Vagina (tissue), 2 donors: ENCODE measurements around the gene ARHGEF11.

Source experiments
- POLR2A ChIP-seq, 2 donors: fragments of 450-650 bp; IDR thresholded peaks; one replicate each; pipeline ENCODE4 v1.6.1; 2017; ENCODE audit warnings: antibody characterized with exemption in 2 of 2, mild to moderate bottlenecking in 2 of 2, moderate library complexity in 2 of 2
- TF ChIP-seq, protein P1 (sequence below), 3 experiments: fragments of 450-650 bp in 2 of 3; fragments of 200-600 bp in 1 of 3; sonication (generic) in 1 of 3; IDR thresholded peaks; one replicate each; pipeline ENCODE4 v1.5.1; 2017 to 2019; ENCODE audit warnings: antibody characterized with exemption in 3 of 3, mild to moderate bottlenecking in 2 of 3, moderate library complexity in 2 of 3

DNA sequence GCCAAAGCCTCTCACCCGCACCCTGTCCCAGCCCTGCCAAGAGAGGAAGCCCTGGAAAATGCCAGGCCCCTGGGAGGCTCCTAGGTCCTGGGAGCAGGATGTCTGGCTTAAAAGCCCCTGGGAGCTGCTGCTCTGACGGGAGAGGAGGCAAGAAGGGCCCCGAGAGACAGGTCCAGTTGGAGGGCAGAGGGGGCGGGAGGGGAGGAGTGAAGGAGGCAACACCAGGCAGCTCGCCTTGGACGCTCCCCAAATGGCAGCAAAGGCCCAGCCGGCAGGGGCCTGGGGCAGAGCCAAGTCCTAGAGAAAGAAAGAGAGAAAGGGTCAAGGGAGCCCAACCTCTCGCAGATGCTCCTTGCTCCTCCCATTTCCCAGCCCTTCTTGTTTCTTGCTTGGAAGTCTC is 47.3 kb upstream of the ARHGEF11 start:
- TF ChIP-seq POLR2A (IDR thresholded peaks at IDR 0.05), result no peak
- TF ChIP-seq, protein P1, sequence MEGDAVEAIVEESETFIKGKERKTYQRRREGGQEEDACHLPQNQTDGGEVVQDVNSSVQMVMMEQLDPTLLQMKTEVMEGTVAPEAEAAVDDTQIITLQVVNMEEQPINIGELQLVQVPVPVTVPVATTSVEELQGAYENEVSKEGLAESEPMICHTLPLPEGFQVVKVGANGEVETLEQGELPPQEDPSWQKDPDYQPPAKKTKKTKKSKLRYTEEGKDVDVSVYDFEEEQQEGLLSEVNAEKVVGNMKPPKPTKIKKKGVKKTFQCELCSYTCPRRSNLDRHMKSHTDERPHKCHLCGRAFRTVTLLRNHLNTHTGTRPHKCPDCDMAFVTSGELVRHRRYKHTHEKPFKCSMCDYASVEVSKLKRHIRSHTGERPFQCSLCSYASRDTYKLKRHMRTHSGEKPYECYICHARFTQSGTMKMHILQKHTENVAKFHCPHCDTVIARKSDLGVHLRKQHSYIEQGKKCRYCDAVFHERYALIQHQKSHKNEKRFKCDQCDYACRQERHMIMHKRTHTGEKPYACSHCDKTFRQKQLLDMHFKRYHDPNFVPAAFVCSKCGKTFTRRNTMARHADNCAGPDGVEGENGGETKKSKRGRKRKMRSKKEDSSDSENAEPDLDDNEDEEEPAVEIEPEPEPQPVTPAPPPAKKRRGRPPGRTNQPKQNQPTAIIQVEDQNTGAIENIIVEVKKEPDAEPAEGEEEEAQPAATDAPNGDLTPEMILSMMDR (IDR thresholded peaks at IDR 0.05), result no peak
